Activated CD8-positive, alpha-beta T cell treated with anti-CD3 and anti-CD28 coated beads for 36 hours (primary cell): Measurements from ENCODE around the gene TNFRSF13B. TPM values are rescaled to one million over a fixed set of nuclear protein-coding genes. Genes with fewer than 3 reads are reported as not detected.
"Not testable (repeated sequence)": the region's sequence is repeated elsewhere in the genome, so short reads cannot be mapped to it uniquely, and the experiment has no call there.

ENCODE experiments used
- ATAC-seq: fragments of 200-7000 bp; cut with Tn5 transposase; one replicate; pipeline ENCODE4 v1.10.0; 2021; ENCODE audit warnings: mild to moderate bottlenecking, moderate library complexity
- CTCF ChIA-PET: fragments of 350-600 bp; sonication (Branson Sonifier 250); formaldehyde crosslinking; loops from one replicate; lab custom pipeline; 2021; ENCODE audit warnings: antibody characterized with exemption; lab: Charles Lee
- POLR2A ChIA-PET: fragments of 350-600 bp; sonication (Branson Sonifier 250); formaldehyde crosslinking; loops from one replicate; lab custom pipeline; 2021; ENCODE audit warnings: antibody characterized with exemption; lab: Charles Lee
- DNase-seq: peaks from one replicate; pipeline ENCODE4 v3.0.0-alpha.2; 2020
- H3K27ac Mint-ChIP-seq: one replicate; pipeline ENCODE4 v1.8.0; 2021; ENCODE audit warnings: mild to moderate bottlenecking, mixed read lengths
- H3K27me3 Mint-ChIP-seq: one replicate; pipeline ENCODE4 v1.8.0; 2021; ENCODE audit warnings: mixed read lengths
- H3K36me3 Mint-ChIP-seq: one replicate; pipeline ENCODE4 v1.8.0; 2021; ENCODE audit warnings: low read depth, mixed read lengths
- H3K4me1 Mint-ChIP-seq: one replicate; pipeline ENCODE4 v1.8.0; 2021; ENCODE audit warnings: low read depth, mixed read lengths
- H3K4me3 Mint-ChIP-seq: one replicate; pipeline ENCODE4 v1.8.0; 2021; ENCODE audit warnings: mild to moderate bottlenecking, moderate library complexity, mixed read lengths
- H3K9me3 Mint-ChIP-seq: one replicate; pipeline ENCODE4 v1.8.0; 2021; ENCODE audit warnings: mixed read lengths
- intact Hi-C: fragments of 100-400 bp; cut with micrococcal nuclease; formaldehyde crosslinking; loops from one replicate; pipeline ENCODE4 v1.10.0; 2022
- total RNA-seq, 2 experiments: library from RNA; stranded (reverse); gene quantifications; one replicate each; pipeline ENCODE4 v1.2.3, GENCODE V29; 2021
- TF ChIP-seq, protein P1 (sequence below): fragments of 200-600 bp; IDR thresholded peaks from one replicate; pipeline ENCODE4 v1.8.0; 2022; ENCODE audit warnings: antibody characterized with exemption, mild to moderate bottlenecking

Gene TNFRSF13B
- total RNA-seq, 2 experiments from 2014 or later, result not detected

DNA sequence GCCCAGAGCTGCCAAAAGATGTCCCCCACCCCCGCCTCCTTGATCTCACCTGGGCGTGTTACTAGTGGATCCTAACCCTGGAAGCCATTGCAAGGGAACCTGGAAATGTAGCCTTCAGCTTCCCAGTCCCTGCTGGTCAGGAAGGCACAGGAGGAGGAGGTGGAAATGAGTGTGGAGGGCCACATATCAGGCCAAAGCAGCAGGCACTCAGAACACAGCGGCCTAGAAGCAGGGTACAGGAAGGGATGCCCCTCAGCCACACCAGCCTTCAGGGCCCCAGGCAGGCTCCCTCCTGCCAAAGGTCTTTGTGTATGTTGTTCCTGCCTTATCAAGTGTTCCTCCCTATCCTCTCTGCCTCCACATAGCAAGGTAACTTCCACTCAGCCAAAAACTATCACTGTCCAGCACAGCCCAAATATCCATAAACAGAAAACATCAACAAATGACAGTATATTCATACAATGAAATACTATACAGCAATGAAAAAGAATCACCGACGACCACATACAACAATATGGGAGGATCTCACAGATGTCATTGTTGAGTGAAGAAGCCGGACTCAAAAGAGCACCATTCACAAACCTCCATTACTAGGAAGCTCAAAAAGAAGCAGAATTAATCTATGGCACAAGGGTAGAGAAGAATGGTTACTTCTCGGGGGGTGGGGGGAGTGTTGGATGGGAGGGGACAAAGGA is 28.2 kb upstream of the TNFRSF13B start:
- Mint-ChIP-seq H3K4me3 (no peak overlapping the region), H3K36me3 (no peaks in the 10 kb centered on the region), H3K27me3 (no peaks in the 10 kb centered on the region), H3K4me1 (no peaks in the 10 kb centered on the region), H3K27ac (no peak overlapping the region), H3K9me3 (no peaks in the 10 kb centered on the region)
- no peak for DNase-seq
- intact Hi-C loops, result loop anchor here (10.0 kb wide), 2 partner anchors 115 to 305 kb away; partner anchors contain the start of gene NT5M
- CTCF ChIA-PET, result interaction anchor here (1.1 to 1.9 kb wide), 7 partner anchors 8 to 147 kb away, joined by 3 to 9 read pairs (median 3); no protein-coding TSS in a partner anchor
- POLR2A ChIA-PET, result interaction anchor here (1.0 to 1.1 kb wide), 2 partner anchors 11 to 142 kb away, joined by 3 to 4 read pairs; no protein-coding TSS in a partner anchor
- ATAC-seq, result no peak
- TF ChIP-seq, protein P1, sequence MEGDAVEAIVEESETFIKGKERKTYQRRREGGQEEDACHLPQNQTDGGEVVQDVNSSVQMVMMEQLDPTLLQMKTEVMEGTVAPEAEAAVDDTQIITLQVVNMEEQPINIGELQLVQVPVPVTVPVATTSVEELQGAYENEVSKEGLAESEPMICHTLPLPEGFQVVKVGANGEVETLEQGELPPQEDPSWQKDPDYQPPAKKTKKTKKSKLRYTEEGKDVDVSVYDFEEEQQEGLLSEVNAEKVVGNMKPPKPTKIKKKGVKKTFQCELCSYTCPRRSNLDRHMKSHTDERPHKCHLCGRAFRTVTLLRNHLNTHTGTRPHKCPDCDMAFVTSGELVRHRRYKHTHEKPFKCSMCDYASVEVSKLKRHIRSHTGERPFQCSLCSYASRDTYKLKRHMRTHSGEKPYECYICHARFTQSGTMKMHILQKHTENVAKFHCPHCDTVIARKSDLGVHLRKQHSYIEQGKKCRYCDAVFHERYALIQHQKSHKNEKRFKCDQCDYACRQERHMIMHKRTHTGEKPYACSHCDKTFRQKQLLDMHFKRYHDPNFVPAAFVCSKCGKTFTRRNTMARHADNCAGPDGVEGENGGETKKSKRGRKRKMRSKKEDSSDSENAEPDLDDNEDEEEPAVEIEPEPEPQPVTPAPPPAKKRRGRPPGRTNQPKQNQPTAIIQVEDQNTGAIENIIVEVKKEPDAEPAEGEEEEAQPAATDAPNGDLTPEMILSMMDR, result no peak

DNA sequence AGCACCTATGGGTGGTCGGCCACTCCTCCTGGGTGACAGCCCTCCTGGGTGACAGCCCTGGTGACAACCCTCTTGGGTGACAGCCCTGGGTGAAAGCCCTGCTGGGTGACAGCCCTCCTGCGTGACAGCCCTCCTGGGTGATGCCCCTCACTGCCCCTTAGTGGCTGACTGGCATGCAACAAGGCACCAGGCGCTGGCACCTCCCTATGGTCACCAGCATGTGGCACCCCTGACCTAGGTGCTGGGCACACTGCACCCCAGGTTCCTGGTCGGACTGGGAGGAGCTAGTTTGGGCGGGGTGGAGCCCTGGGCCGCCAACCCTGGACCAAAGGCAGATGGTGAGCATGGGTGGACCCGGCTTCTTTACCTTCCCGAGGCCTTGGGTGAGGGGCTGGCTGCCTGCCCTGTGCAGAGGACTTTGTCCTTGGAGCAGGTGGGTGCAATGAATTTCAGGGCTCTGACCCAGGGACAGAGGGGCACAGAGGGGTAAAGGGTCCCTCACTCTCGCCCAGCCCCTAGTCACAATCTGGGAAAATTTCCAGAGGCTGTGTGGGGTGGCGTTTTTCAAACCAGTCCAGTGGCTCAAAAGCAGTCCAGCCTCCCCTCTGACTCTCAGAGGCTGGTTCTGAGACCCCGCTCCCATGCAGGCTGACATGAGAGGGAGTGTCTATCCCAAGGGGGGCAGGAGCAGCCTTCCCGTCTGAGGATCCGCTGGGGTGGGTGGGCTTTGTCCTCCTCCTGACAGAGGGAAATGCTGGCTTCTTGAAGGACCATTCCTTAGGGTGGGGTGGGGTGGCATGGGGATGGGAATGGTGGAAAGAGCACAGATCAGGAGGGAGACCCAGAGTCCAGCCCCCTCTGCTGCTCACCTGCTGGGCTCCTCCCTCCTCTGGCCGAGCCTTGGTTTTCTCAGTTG is 25.9 kb upstream of the TNFRSF13B start:
- H3K27me3 Mint-ChIP-seq, result no peaks in the 10 kb centered on the region
- intact Hi-C loops, result loop anchor here (10.0 kb wide), 1 partner anchor 307 kb away; the partner anchor contains the start of gene NT5M
- no peaks in the 10 kb centered on the region for H3K4me1 Mint-ChIP-seq
- TF ChIP-seq, protein P1, result no peak
- ChIA-PET POLR2A (no interaction called here), CTCF (interaction anchor here (0.8 kb wide), 1 partner anchor 83 kb away, joined by 3 read pairs; no protein-coding TSS in a partner anchor)
- H3K27ac Mint-ChIP-seq, result no peak overlapping the region
- no peaks in the 10 kb centered on the region for H3K9me3 Mint-ChIP-seq
- no peak overlapping the region for H3K4me3 Mint-ChIP-seq
- H3K36me3 Mint-ChIP-seq, result no peaks in the 10 kb centered on the region
- DNase-seq (no peak), ATAC-seq (no peak)

DNA sequence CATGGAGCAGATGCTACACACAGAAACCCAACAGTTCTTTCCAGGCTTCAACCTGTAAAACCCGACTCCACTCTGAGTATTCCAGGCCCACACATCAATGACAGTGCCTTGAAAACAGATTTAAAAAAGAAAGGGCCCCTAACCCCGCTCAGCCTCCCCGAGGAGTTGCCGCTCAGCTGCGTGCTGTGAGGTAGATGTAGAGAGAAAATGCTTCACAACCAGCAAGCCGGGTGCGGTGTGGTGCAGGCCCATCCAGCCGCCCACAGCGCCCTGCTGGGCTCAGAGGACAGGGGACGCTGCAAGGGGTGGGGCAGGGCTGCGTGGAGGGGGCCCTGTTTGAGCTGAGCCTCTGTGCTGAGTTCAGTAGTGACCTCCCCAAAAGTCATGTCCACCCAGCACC is 24.8 kb upstream of the TNFRSF13B start:
- intact Hi-C loops, result loop anchor here (10.0 kb wide), 1 partner anchor 308 kb away; the partner anchor contains the start of gene NT5M
- DNase-seq, H3K4me3 Mint-ChIP-seq, H3K27ac Mint-ChIP-seq, ATAC-seq, POLR2A ChIA-PET, H3K27me3 Mint-ChIP-seq, H3K9me3 Mint-ChIP-seq, CTCF ChIA-PET, H3K36me3 Mint-ChIP-seq, H3K4me1 Mint-ChIP-seq: not testable (repeated sequence)

DNA sequence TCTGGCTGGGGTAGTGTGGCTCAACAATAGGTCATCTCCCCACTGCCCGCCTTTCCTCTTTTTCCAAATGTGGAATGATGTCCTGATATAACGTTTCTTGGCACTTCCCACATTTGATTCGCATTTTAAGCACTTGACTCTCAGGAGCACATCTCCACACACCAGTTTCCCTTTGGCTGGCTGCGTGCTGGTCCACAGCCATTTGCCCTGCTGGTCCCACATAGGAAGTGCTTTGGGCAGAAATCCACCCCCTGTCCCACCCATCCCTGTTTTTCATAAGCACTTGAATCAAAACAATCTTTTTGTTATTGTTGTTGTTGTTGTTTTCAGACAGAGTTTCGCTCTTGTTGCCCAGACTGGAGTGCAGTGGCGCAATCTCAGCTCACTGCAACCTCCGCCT is 24.0 kb upstream of the TNFRSF13B start:
- H3K4me3 Mint-ChIP-seq, result no peak overlapping the region
- CTCF ChIA-PET, result no interaction called here
- no peaks in the 10 kb centered on the region for H3K9me3 Mint-ChIP-seq
- H3K27ac Mint-ChIP-seq, result no peak overlapping the region
- ATAC-seq (no peak), DNase-seq (no peak)
- POLR2A ChIA-PET, result no interaction called here
- H3K4me1 Mint-ChIP-seq, result no peaks in the 10 kb centered on the region
- H3K27me3 Mint-ChIP-seq, result no peaks in the 10 kb centered on the region
- no peaks in the 10 kb centered on the region for H3K36me3 Mint-ChIP-seq
- intact Hi-C loops, result loop anchor here (10.0 kb wide), 1 partner anchor 309 kb away; the partner anchor contains the start of gene NT5M
- TF ChIP-seq, protein P1, result no peak

DNA sequence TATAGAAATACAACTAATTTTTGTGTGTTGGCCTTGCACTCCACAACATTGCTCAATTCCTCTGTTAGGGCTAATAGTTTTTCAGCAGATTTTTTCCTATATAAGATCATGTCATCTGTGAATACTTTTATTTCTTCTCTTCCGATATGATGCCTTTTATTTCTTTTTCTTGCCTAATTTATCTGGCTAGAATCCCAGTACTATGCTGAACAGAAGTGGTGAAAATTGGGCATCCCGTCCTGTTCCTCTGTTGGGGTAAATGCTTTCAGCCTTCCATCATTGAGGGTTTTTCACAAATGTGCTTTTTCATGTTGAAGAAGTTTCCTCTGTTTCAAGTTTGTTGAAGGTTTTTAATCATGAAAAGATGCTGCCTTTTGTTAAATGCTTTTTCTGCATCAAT is 22.7 kb upstream of the TNFRSF13B start:
- POLR2A ChIA-PET, result no interaction called here
- intact Hi-C loops, result loop anchor here (10.0 kb wide), 1 partner anchor 310 kb away; the partner anchor contains the start of gene NT5M
- DNase-seq, result no peak
- H3K4me1 Mint-ChIP-seq, result peaks cover 12% of the 10 kb centered on the region
- no peak overlapping the region for H3K4me3 Mint-ChIP-seq
- no peaks in the 10 kb centered on the region for H3K36me3 Mint-ChIP-seq
- TF ChIP-seq, protein P1, result no peak
- H3K27ac Mint-ChIP-seq, result no peak overlapping the region
- no peaks in the 10 kb centered on the region for H3K9me3 Mint-ChIP-seq
- ATAC-seq, result no peak
- CTCF ChIA-PET, result no interaction called here
- H3K27me3 Mint-ChIP-seq, result no peaks in the 10 kb centered on the region
